RWPE2 (cell line): Measurements from ENCODE around the gene NYNRIN.
"Not testable (repeated sequence)": the region's sequence is repeated elsewhere in the genome, so short reads cannot be mapped to it uniquely, and the experiment has no call there.

ENCODE experiments used
- ATAC-seq: fragments of 200-7000 bp; cut with Tn5 transposase; 3 replicates; pipeline ENCODE4 v1.9.1; 2021; ENCODE audit warnings: low read depth
- DNase-seq: peaks from one replicate; pipeline ENCODE4 v3.0.0-alpha.2; 2020; ENCODE audit warnings: low spot score
- H3K27ac ChIP-seq: fragments of 450-650 bp; 2 replicates; pipeline ENCODE4 v1.5.1; 2017; ENCODE audit warnings: mild to moderate bottlenecking; ENCODE audit not compliant: poor library complexity, severe bottlenecking
- H3K27me3 ChIP-seq: fragments of 250-450 bp; sonication (Bioruptor Pico); 2 replicates; pipeline ENCODE4 v1.5.1; 2021; ENCODE audit warnings: mild to moderate bottlenecking, moderate library complexity; ENCODE audit not compliant: insufficient read depth, poor library complexity, severe bottlenecking
- H3K36me3 ChIP-seq: fragments of 250-450 bp; sonication (Bioruptor Pico); 2 replicates; pipeline ENCODE4 v1.5.1; 2020; ENCODE audit warnings: low read depth, mild to moderate bottlenecking, moderate library complexity
- H3K4me1 ChIP-seq: fragments of 250-450 bp; sonication (Bioruptor Pico); 2 replicates; pipeline ENCODE4 v1.5.1; 2021; ENCODE audit warnings: mild to moderate bottlenecking, moderate library complexity; ENCODE audit not compliant: insufficient read depth, poor library complexity, severe bottlenecking
- H3K4me3 ChIP-seq: fragments of 250-450 bp; sonication (Bioruptor Pico); 2 replicates; pipeline ENCODE4 v1.5.1; 2021; ENCODE audit warnings: mild to moderate bottlenecking, moderate library complexity; ENCODE audit not compliant: severe bottlenecking
- H3K9me3 ChIP-seq: fragments of 250-450 bp; sonication (Bioruptor Pico); 2 replicates; pipeline ENCODE4 v1.5.1; 2021; ENCODE audit warnings: mild to moderate bottlenecking, moderate library complexity; ENCODE audit not compliant: severe bottlenecking
- CTCF ChIP-seq: fragments of 450-650 bp; IDR thresholded peaks from one replicate; pipeline ENCODE4 v1.5.1; 2017; ENCODE audit warnings: mild to moderate bottlenecking, moderate library complexity; ENCODE audit not compliant: poor library complexity, severe bottlenecking

Gene NYNRIN

DNA sequence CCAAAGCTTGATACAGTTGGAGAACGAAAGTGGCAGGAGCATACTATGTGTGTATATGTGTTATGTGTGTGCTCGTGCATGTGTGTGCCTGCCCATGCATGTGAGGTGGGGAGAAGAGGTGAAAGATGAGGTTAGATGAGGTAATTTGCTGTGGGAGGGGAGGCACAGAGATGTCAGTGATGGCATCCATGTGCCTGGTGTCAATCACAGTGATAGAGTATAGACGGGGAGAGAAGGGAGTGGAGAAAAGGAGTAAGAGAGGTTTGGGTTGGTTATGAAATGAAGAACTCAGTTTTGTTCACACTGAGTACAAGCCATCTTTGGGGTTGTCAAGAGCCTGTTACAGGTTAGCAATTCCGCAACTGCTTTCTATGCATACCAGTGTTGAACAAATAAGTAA is 14.6 kb upstream of the NYNRIN start:
- Histone ChIP-seq H3K27me3 (no peaks in the 10 kb centered on the region), H3K9me3 (no peaks in the 10 kb centered on the region), H3K36me3 (no peaks in the 10 kb centered on the region), H3K4me3 (no peak overlapping the region), H3K4me1 (no peaks in the 10 kb centered on the region), H3K27ac (no peak overlapping the region)
- ATAC-seq: no peak
- DNase-seq: no peak
- no peak for TF ChIP-seq CTCF

DNA sequence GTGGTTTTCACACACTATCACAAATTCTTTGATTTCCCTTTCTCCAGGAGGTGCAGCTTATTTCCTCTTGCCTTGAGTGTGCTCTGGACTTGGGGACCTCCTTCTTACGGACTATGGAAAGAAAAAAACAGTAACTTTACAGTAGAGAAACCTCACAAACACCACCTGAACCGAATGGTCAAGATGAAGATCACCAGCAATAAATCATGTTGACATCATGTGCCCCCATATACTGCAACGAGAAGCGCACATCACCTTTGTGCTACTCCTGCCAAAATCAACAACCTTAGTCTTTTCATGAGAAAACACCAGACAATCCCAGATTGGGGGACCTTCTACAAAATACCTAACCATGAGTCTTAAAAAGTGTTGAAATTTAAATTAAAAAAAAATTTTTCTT is 13.3 kb upstream of the NYNRIN start:
- TF ChIP-seq CTCF: no peak
- ATAC-seq: no peak

GRCh38 chr14:24387009-24387345 is 11.8 kb upstream of the NYNRIN start:
- TF ChIP-seq CTCF: no peak
- DNase-seq (no peak), ATAC-seq (no peak)
- Histone ChIP-seq H3K36me3 (no peaks in the 10 kb centered on the region), H3K4me3 (no peak overlapping the region), H3K27me3 (no peaks in the 10 kb centered on the region), H3K4me1 (peaks cover 2% of the 10 kb centered on the region), H3K9me3 (no peaks in the 10 kb centered on the region), H3K27ac (no peak overlapping the region)

More for the DNA sequence above, 13.3 kb upstream of the NYNRIN start:
- no peak overlapping the region for H3K4me3 ChIP-seq
- H3K36me3 ChIP-seq: no peaks in the 10 kb centered on the region
- no peak for DNase-seq
- H3K9me3 ChIP-seq: no peaks in the 10 kb centered on the region
- no peaks in the 10 kb centered on the region for H3K4me1 ChIP-seq
- H3K27ac ChIP-seq: no peak overlapping the region
- H3K27me3 ChIP-seq: no peaks in the 10 kb centered on the region

- H3K4me3 ChIP-seq, ATAC-seq, H3K4me1 ChIP-seq, H3K9me3 ChIP-seq, H3K27ac ChIP-seq, H3K36me3 ChIP-seq, DNase-seq, H3K27me3 ChIP-seq: not testable (repeated sequence)
These were observed 11.2 kb upstream of the NYNRIN start for GRCh38 chr14:24387579-24387978.

DNA sequence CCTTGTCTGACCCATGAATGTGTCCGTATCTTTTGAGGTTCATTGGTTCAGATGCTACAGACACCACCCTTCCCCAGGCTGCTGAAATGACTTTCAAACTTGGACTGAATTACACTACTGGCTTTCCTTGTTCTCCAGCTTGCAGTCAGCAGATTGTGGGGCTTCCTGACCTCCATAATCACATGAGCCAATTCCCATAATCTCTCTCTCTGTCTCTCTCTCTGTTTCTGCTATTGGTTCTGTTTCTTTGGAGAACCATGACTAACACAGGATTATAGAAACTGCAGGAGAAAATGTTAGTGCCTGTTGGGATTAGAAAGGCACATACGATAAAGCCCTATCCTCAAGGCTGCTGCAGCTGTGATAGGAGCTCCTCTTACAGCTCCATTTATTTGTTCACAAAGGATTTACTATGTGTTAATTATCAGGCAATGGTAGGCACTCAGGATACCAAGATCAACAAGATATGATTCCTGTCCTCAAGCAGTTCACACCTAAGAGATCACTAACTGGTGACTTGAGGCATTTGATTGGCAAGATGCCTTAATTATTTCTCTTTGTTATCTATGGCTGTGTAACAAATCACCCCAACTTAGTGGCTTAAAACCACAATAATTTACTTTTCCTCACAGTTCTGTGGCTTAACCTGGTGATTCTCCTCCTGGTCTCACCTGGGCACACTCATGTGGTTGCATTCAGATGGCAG is 10.2 kb upstream of the NYNRIN start:
- Histone ChIP-seq H3K4me1 (peaks cover 11% of the 10 kb centered on the region), H3K27ac (no peak overlapping the region), H3K9me3 (no peaks in the 10 kb centered on the region), H3K27me3 (no peaks in the 10 kb centered on the region), H3K36me3 (no peaks in the 10 kb centered on the region), H3K4me3 (no peak overlapping the region)
- DNase-seq (no peak), ATAC-seq (no peak)
- TF ChIP-seq CTCF: no peak
